Stimulated activated naive CD4-positive, alpha-beta T cell treated with Interleukin-2 at 50 U/mL for 16 hours (primary cell): ENCODE results near the gene SPINK4.

ENCODE experiments used
- DNase-seq: peaks from one replicate; lab custom pipeline; 2025; lab: John Stamatoyannopoulos, UW

The SPINK4 gene

GRCh38 chr9:33257276-33257675 lies 17.3 kb downstream of the SPINK4 start:
- DNase-seq, result no peak

GRCh38 chr9:33260372-33260771 lies 20.4 kb downstream of the SPINK4 start:
- DNase-seq, result no peak

GRCh38 chr9:33263131-33264002 lies 23.4 kb downstream of the SPINK4 start:
- DNase-seq, result peak; percentile 32

GRCh38 chr9:33264003-33264472 lies 24.1 kb downstream of the SPINK4 start:
- peak; percentile 49 for DNase-seq

GRCh38 chr9:33264473-33265177 lies 24.7 kb downstream of the SPINK4 start, which contains the start of the genes BAG1 and CHMP5:
BAG1 (minus strand) TSS chr9:33264708.
CHMP5 (plus strand) TSS chr9:33265049; CDS start chr9:33265079, 30 bp downstream.
- DNase-seq, result peak; percentile 99

GRCh38 chr9:33265211-33265865 lies 25.4 kb downstream of the SPINK4 start:
- no peak for DNase-seq

GRCh38 chr9:33267151-33267767 lies 27.3 kb downstream of the SPINK4 start:
- no peak for DNase-seq

GRCh38 chr9:33270146-33270545 lies 30.2 kb downstream of the SPINK4 start:
- no peak for DNase-seq

GRCh38 chr9:33272061-33272460 lies 32.1 kb downstream of the SPINK4 start:
- no peak for DNase-seq

- no peak for DNase-seq
Measured at GRCh38 chr9:33273266-33273971, 33.5 kb downstream of the SPINK4 start.

GRCh38 chr9:33273972-33274328 lies 34.0 kb downstream of the SPINK4 start:
- no peak for DNase-seq

- DNase-seq, result no peak
Measured at GRCh38 chr9:33277484-33277883, 37.5 kb downstream of the SPINK4 start.

GRCh38 chr9:33285502-33285901 lies 45.5 kb downstream of the SPINK4 start:
- no peak for DNase-seq

GRCh38 chr9:33287087-33287490 lies 47.1 kb downstream of the SPINK4 start:
- DNase-seq, result peak; percentile 24

- no peak for DNase-seq
Measured at GRCh38 chr9:33288235-33288634, 48.3 kb downstream of the SPINK4 start.

- no peak for DNase-seq
Measured at GRCh38 chr9:33288828-33289483, 49.0 kb downstream of the SPINK4 start.

- DNase-seq, result peak; percentile 32
Measured at GRCh38 chr9:33289496-33289895, 49.5 kb downstream of the SPINK4 start.

- no peak for DNase-seq
Measured at GRCh38 chr9:33289936-33290246, 49.9 kb downstream of the SPINK4 start.

GRCh38 chr9:33290247-33291030 lies 50.5 kb downstream of the SPINK4 start, which contains the start of gene NFX1:
NFX1 (plus strand) TSS chr9:33290516; CDS start chr9:33290573, 57 bp downstream.
- peak; percentile 98 for DNase-seq

- no peak for DNase-seq
Measured at GRCh38 chr9:33291031-33291397, 51.0 kb downstream of the SPINK4 start.
